NCI-H1105 (cell line): Measurements from ENCODE around the gene SMARCAD1.
A peak's percentile ranks its signal among the peaks of the same experiment; 100 is the strongest.

ENCODE experiments used
- DNase-seq: peaks from one replicate; lab custom pipeline; 2025; lab: John Stamatoyannopoulos, UW

The SMARCAD1 gene, protein sequence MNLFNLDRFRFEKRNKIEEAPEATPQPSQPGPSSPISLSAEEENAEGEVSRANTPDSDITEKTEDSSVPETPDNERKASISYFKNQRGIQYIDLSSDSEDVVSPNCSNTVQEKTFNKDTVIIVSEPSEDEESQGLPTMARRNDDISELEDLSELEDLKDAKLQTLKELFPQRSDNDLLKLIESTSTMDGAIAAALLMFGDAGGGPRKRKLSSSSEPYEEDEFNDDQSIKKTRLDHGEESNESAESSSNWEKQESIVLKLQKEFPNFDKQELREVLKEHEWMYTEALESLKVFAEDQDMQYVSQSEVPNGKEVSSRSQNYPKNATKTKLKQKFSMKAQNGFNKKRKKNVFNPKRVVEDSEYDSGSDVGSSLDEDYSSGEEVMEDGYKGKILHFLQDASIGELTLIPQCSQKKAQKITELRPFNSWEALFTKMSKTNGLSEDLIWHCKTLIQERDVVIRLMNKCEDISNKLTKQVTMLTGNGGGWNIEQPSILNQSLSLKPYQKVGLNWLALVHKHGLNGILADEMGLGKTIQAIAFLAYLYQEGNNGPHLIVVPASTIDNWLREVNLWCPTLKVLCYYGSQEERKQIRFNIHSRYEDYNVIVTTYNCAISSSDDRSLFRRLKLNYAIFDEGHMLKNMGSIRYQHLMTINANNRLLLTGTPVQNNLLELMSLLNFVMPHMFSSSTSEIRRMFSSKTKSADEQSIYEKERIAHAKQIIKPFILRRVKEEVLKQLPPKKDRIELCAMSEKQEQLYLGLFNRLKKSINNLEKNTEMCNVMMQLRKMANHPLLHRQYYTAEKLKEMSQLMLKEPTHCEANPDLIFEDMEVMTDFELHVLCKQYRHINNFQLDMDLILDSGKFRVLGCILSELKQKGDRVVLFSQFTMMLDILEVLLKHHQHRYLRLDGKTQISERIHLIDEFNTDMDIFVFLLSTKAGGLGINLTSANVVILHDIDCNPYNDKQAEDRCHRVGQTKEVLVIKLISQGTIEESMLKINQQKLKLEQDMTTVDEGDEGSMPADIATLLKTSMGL

DNA sequence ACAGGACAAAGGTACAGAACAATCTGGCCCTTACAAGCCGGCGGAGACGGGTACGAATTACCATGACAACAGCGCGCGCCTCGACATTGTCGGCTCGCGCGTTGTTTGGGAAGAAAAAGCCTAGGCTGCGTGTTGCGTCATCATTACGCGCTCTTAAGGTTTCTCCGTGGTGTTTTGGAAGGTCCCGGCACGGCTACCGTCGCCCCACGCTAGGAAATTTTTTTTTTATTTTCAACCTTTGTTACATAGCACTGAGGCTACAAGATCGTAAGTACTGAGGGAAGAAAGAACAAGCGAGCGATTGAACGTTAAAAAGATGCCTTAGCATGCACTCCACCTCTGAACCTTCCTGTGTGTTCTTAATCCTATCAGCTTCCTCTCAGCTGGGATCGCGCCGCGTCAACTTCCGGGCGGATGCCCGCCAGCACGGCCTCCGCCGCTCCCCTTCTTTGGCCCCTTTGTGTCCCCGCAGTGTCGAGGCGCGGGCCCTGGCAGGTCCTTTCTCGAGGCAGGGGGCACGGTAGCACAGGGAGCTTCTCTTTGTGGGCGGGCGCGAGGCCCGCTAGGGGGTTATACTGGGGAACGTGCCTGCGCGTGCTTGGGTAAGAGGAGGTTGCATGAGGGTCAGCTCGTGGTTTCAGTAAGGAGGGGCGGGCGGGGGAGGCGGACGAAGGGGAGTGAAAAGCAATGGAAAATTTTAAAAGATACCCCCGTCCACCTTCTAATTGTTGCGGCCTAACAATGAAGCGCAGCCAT lies at the start of gene SMARCAD1:
Gene SMARCAD1, plus strand, starts transcription at position 397 of the 756 bp plus-strand sequence. CDS start 530 bp downstream, outside the sequence.
- peak; percentile 81 for DNase-seq

DNA sequence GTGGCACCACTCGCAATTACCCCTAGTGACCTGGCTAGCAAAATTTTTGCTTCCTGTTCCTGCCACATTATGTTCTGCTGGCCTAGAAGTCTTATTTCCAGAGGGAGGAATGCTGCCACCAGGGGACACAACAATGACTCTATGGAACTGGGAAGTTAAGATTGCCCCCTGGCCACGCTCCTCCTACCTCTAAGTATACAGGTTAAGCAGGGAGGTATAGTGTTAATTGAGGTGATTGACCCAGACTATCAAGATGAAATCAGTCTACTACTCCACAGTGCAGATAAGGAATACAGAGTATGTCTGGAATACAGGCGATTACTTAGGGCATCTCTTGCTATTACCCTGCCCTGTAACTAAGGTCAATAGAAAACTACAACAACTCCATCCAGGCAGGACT lies 48.8 kb upstream of the SMARCAD1 start:
- no peak for DNase-seq

DNA sequence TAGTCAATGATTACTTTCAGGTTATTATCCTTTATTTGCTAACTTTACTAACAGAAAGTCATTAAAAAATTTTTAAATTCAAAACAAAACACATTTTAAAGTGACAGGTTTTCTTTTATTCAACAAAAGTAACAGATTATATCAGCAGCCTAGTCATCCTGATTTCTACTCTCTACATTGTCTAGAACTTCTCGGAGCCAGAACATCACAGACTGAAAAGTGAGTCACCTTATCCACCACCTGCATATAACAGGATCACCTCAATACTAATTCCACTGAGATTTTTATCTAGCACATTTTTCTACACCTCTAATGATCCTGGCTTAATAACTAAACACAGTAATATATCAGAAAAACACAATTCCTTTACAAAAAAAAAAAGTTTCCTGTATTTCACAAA lies 47.9 kb upstream of the SMARCAD1 start:
- no peak for DNase-seq

DNA sequence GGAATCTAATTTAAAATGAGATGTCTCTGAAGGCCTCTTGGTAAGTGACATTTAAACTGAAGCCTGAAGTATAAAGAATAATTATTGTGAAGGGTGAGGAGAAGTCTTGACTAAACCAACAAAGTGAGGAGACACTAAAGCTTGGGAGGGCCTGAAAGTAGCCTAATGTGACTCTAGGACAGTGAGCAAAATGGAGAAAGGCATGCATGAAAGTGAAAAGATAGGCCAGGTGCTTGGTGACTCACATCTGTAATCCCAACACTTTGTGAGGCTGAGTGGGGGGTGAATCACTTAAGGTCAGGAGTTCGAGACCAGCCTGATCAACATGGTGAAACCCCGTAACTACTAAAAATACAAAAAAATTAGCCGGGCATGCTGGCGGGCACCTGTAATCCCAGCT lies 46.9 kb upstream of the SMARCAD1 start:
- DNase-seq, result no peak

DNA sequence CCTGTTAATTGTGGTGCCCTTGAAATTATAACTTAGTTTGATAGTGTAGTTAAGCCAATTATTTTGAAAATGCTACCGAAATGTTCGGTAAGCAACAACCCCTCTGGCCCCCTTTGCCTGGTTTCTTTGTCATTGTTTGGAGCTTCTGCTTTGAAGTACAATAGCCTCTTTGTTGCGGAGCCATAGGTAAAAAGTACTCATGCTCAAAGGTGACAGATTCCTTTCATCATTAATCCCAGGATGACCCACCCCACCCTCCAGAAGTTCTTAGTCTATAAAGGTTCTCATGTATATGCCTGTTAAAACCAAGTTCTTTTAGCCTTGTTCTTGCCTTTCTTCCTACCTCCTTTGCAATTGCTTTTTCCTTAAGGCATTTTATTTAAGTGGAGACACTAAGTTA lies 42.4 kb upstream of the SMARCAD1 start:
- no peak for DNase-seq

DNA sequence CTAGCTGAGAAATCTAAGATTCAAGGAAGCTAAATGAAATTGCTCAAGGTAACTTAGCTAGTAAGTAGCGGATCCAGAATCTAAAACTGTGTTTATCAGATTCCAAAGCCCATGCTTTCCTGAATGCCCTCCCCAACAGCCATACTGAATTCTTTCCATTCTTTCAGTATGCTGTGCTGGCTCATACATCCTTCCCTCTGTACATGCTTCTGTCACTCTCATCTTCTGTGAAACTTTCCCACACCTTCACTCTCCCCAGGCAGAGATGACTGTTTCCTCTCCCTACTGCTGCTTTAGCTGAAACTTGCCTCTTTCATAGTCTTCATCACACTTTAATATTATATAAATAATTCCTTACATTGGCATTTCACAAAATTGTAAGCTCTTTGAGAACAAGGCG lies 39.3 kb upstream of the SMARCAD1 start:
- no peak for DNase-seq

DNA sequence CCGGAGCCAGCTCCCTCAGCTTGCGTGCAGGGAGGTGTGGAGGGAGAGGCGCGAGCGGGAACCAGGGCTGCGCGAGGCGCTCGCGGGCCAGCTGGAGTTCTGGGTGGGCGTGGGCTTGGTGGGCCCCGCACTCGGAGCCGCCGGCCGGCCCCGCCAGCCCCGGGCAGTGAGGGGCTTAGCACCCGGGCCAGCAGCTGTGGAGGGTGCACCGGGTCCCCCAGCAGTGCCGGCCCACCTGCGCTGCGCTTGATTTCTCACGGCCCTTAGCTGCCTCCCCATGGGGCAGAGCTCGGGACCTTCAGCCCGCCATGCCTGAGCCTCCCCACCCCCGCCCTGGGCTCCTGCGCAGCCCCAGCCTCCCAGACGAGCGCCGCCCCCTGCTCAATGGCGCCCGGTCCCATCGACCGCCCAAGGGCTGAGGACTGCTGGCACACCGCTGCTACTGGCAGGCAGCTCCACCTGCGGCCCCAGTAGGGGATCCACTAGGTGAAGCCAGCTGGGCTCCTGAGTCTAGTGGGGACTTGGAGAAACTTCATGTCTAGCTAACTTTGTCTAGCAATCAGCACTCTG lies 37.8 kb upstream of the SMARCAD1 start:
- DNase-seq, result no peak

DNA sequence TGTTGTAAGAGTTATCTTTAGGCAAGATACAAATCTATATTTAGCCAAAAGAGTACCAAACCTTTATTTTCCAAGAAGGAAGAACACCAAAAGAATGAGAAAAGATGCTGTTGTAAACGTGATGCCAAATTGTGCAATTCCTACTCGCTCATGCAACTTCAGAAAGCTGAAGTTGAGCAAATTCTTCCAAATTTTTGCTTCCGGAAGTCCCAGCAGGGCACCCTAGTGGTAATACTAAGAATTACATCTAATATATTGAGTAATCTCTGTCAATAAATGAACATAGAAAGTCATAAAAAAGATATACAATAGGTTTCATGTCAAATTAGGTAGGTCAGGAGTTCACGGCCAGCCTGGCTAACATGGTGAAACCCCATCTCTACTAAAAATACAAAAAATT lies 36.0 kb upstream of the SMARCAD1 start:
- DNase-seq, result no peak

DNA sequence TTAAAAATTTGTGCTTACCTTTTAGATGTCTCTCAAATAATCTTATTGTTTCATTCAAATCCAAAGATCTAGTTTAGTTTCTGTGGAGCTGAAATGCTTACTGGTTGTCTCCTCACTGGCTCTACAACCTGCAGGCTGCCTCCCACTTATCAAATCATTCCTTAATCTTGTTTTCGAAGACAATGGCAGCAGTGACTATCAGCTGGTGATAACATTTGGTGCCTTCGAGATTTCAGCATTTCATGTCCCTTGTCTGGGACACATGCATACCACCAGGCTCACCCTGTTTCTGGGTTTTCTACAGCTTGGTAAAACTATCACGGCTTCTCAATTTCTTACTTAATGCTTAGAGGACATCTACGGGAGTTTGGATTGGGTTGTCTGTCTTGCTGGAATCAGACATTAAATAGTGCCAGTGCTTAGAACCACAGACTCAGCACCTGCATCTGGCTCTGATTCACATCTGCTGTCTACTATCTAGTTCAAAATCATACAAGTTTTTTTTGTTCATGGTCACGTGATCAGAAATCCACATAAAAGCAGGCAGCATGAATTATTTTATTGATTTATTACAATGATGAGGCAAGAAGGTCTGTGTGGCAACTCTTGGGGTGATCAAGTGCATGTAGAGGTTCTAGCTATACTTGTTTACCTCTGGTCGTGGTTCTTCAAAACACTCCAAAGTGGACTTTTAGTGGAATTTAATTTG lies 32.0 kb upstream of the SMARCAD1 start:
- no peak for DNase-seq

DNA sequence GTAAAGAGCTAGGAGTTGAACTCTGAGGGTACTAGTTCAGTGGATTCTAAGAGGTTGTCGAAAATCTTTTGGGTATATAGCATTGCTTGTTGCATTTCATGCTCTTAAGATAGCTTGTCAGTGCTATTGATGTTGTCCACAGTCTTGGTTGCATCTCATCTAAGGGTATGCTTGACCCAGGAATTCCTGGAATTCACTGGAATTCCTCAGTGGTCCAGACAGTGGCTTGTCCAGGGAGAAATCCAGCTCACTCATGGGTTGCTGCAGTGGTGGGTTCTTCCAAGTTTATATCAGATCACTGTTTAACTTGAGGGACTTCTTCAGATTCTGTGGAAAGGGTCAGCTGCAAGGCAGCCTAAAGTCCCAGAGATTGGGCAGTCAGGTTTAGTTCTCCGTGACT lies 29.8 kb upstream of the SMARCAD1 start:
- DNase-seq, result no peak

DNA sequence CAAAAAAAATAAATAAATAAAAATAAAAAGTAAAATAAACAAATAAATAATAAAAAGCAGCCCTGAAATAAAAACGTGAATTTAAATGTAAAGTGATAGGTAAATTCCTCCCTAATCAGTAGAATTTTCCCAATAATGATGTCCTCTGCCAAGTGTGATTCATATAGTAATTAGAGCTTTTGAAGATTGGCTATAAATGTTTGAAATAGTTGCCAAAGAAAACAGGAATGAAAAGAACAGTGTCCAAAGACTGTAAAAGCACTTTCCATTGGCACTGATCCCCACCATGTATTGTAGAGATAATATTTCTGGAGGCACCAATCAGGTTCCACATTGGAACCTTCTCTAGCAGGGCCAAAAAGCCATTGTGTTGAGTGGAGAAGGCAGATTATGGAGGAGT lies 25.9 kb upstream of the SMARCAD1 start:
- no peak for DNase-seq

DNA sequence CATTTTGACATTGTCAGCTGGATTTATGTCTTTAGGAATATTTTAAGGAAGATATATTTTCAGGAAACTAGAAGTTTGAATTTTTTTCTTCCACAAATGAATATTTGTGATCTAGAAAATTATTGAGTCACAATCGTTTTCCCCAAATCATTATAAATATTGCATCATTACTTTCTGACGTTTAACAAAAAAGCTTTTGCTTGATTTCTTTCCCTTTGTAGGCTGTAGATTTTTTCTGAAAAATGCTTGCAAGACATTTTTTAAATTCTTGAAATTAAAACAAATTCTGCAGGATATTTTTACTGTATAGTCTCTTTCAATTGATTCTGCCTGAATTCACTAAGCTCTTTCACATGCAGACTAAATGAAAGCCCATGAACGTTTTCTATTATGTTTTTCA lies 4.9 kb upstream of the SMARCAD1 start:
- no peak for DNase-seq

DNA sequence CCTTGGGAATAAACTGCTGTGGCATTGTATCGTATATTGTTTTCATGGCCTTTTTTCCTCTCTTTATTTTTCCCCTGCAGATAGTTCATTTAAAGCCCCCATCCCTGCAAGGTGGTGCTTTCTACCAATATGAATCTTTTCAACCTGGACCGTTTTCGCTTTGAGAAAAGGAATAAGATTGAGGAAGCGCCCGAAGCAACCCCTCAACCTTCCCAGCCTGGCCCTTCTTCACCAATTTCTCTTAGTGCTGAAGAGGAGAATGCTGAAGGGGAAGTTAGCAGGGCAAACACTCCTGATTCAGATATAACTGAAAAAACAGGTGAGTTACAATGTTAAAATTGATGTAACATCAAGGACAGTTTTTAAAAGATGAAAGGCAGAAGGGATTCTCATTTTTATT lies 601 bp downstream of the SMARCAD1 start:
- no peak for DNase-seq

DNA sequence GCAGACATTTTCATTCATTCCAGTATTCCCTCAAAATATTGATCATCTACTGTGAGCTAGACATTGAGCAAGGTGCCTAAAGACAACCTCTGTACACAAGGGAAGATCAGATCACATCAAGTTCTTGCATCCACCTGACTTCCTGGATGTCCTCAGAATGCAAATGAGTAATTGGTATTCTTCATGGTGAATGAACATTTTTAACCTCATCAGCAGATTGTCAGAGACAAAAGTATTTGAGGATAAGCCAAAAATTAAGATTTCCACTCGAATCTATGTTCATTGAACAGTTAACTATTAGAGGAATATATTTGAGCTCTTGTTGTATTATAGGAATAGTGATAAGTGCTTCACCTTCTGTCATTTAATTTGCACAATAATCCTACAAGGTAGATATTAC lies 1.3 kb downstream of the SMARCAD1 start:
- DNase-seq, result no peak

DNA sequence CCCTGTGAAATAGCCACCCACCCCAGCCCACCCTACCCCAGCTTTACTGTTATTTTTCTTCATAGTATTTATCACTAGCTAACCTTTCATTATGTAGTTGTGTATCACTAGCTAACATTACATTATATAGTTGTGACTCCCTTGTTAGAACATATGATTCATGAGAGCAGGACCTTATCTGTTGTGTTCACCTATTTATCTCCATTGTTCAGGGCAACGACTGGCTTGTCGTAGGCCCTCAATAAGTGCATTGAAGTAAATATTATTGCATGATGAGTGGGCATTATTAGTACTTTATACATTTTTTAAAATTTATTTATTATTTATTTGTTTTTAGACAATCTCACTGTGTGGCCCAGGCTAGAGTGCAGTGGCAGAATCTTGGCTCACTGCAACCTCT lies 4.2 kb downstream of the SMARCAD1 start:
- no peak for DNase-seq

DNA sequence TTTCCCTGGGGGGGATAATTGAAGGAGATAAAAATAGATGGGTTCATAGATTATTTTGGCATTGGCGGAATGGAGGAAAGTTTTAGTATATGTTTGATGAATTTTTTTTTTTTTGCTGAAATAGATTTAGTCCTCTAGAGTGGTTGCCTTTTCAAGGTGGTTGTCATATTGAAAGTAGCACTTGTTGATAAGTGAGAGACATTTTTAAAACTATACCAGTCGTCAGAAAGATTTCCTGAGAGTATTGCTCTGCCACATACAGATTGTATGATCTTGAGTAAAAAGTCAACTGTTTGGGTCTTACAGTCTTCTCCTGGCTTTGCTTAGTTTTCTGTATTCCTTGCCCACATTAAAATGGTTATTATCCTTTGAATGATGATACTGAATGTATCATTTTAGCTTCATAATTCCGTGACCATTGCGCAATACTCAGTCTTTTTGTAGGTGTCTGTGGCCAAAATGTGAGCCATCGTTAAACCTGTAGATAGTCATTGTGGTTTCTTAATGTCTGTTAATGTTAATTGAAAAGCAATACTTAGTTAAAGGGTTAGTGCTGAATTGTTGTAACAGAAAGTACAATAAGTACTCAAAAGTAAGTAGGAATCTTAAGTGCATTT lies 7.1 kb downstream of the SMARCAD1 start:
- no peak for DNase-seq

DNA sequence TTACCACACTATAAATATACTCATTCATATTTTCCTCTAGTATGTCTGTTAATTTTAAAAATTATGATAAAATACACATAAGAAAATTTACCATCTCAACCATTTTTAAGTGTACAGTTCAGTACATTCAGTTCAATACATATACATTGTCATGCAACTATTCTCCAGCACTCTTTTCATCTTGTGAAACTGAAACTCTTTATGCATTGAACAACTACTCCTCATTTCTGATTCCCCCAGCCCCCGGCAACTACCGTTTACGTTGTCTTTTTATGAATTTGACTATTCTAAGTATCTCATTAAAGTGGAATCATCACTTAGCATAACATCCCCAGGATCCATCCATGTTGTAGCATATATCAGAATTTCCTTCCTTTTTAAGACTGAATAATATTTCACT lies 8.7 kb downstream of the SMARCAD1 start:
- no peak for DNase-seq

DNA sequence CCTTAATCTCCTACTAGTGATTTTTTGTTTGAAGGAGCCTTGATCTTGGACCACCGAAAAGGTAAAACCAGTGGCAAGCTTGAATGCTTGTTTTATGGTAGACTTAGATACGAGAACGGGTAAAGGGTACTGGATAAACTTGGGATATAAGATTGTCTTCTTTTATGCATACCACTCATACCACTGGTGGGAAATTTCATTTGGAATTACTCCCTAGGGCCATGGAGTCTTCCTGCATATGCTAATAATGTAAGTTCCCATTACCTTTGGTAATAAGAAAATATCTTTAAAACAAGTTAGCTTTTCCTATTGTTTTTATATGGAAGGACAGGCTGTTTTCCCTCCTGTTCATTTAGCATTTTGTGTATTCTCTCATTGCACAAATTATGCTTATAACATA lies 11.7 kb downstream of the SMARCAD1 start:
- no peak for DNase-seq

DNA sequence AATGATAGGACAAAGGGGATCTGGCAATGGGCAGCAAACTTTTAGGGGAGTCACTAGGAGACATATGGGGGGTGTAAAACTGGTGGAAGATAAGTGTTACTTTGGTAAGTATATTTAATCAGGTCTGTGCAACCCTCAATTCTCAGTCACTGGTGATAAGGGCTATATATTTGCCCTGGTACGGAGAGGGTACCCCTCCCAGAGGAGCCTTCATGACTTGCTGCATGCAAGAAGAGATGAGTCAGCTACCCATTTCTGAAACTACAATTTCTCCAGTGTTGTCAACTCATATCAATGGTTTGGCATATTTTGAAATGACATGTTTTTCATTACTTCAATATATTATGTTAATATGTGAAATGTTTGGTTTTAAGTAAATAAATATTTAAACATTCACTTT lies 14.3 kb downstream of the SMARCAD1 start:
- no peak for DNase-seq

DNA sequence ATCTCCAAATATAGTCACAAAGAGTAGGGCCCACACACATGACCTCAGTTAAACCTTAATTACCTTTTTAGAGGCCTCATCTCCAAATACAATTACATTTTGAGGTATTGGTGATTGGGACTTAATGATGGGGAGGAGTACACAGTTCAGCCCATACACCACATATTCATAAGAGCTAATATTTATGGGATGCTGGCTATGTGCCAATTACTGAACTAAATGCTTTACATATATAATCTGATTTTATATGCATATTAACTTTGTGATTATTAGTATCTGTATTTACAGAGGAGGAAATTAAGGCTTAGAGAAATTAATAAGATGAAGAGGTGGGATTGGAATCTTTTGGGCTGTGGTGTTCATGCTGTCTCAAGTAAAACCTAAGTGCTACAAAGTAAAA lies 17.8 kb downstream of the SMARCAD1 start:
- DNase-seq, result no peak

DNA sequence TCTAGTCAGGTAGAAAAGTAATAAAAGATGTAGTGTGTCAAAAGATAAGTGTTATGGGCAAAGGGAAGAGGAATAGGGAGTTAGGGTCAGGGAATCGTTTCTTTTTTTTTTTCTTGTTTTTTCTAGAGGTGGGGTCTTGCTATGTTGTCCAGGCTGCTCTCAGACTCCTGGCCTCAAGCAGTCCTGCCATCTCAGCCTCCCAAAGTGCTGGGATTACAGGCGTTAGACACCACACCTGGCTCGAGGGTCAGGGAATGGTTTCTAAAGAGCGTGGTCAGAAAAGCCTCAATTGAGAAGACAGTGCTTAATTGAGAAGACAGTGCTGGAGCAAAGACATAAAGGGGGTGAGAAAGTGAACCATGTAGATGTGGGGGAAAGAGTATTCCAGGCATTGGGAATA lies 19.1 kb downstream of the SMARCAD1 start:
- DNase-seq, result no peak
